Muscle layer of colon (tissue), 2 donors: Measurements from ENCODE around the gene GPR152.

Source experiments
- H3K27ac ChIP-seq: one replicate; pipeline ENCODE4 v1.7.0; 2013; ENCODE audit warnings: low read depth, mild to moderate bottlenecking, low read length, moderate library complexity
- H3K27me3 ChIP-seq, 2 donors: one replicate each; pipeline ENCODE4 v1.7.0; 2013; ENCODE audit warnings: low read length in 2 of 2, mild to moderate bottlenecking in 2 of 2; ENCODE audit not compliant: insufficient read depth in 2 of 2, control insufficient read depth in 1 of 2
- H3K36me3 ChIP-seq: one replicate; pipeline ENCODE4 v1.7.0; 2013; ENCODE audit warnings: mild to moderate bottlenecking, low read length; ENCODE audit not compliant: insufficient read depth
- H3K4me1 ChIP-seq: one replicate; pipeline ENCODE4 v1.7.0; 2013; ENCODE audit warnings: mild to moderate bottlenecking, low read length; ENCODE audit not compliant: insufficient read depth
- H3K4me3 ChIP-seq, 2 donors: one replicate each; pipeline ENCODE4 v1.7.0; 2013; ENCODE audit warnings: low read length in 2 of 2, low read depth in 1 of 2, mild to moderate bottlenecking in 1 of 2, moderate library complexity in 1 of 2
- H3K9ac ChIP-seq: one replicate; pipeline ENCODE4 v1.7.0; 2013; ENCODE audit warnings: low read length
- H3K9me3 ChIP-seq: one replicate; pipeline ENCODE4 v1.7.0; 2013; ENCODE audit warnings: mild to moderate bottlenecking, low read length
- donor health status: abdominal sarcoma.
- donor health status: Adenocarcinoma of cecum.

Gene GPR152

GRCh38 chr11:67457453-67457852, 4.9 kb upstream of the GPR152 start:
- Histone ChIP-seq H3K9me3 (no peaks in the 10 kb centered on the region), H3K27ac (no peak overlapping the region), H3K36me3 (no peaks in the 10 kb centered on the region), H3K4me1 (no peaks in the 10 kb centered on the region), H3K4me3 (no peak overlapping the region), H3K27me3 (no peaks in the 10 kb centered on the region), H3K9ac (no peak overlapping the region)

- Histone ChIP-seq H3K9me3 (no peaks in the 10 kb centered on the region), H3K27me3 (no peaks in the 10 kb centered on the region), H3K36me3 (no peaks in the 10 kb centered on the region), H3K4me1 (no peaks in the 10 kb centered on the region), H3K9ac (no peak overlapping the region), H3K4me3 (no peak overlapping the region), H3K27ac (no peak overlapping the region)
These were observed 3.7 kb upstream of the GPR152 start for GRCh38 chr11:67456068-67456705.

GRCh38 chr11:67455054-67455453, 2.5 kb upstream of the GPR152 start, which contains the start of gene CABP4:
Gene CABP4 (plus strand): TSS chr11:67455354. CDS start chr11:67455424, 70 bp downstream.
- Histone ChIP-seq H3K36me3 (no peaks in the 10 kb centered on the region), H3K4me3 (no peak within 1 kb of the TSS), H3K9ac (no peak within 1 kb of the TSS), H3K4me1 (no peaks in the 10 kb centered on the region), H3K27ac (no peak within 1 kb of the TSS), H3K9me3 (no peaks in the 10 kb centered on the region), H3K27me3 (no peaks in the 10 kb centered on the region)

- no peak overlapping the region for H3K4me3 ChIP-seq
- no peaks in the 10 kb centered on the region for H3K36me3 ChIP-seq
- no peak overlapping the region for H3K27ac ChIP-seq
- no peak overlapping the region for H3K9ac ChIP-seq
- no peaks in the 10 kb centered on the region for H3K4me1 ChIP-seq
- H3K9me3 ChIP-seq, result no peaks in the 10 kb centered on the region
- H3K27me3 ChIP-seq, result no peaks in the 10 kb centered on the region
These were observed 1.5 kb upstream of the GPR152 start for GRCh38 chr11:67453816-67454732.

- Histone ChIP-seq H3K9me3 (no peaks in the 10 kb centered on the region), H3K4me1 (no peaks in the 10 kb centered on the region), H3K27ac (no peak overlapping the region), H3K36me3 (no peaks in the 10 kb centered on the region), H3K4me3 (no peak overlapping the region), H3K27me3 (no peaks in the 10 kb centered on the region), H3K9ac (no peak overlapping the region)
These were observed 912 bp downstream of the GPR152 start for GRCh38 chr11:67451658-67451976.

- Histone ChIP-seq H3K4me3 (no peak overlapping the region), H3K9me3 (no peaks in the 10 kb centered on the region), H3K27me3 (no peaks in the 10 kb centered on the region), H3K4me1 (no peaks in the 10 kb centered on the region), H3K27ac (no peak overlapping the region), H3K36me3 (no peaks in the 10 kb centered on the region), H3K9ac (no peak overlapping the region)
These were observed 1.5 kb downstream of the GPR152 start for GRCh38 chr11:67450796-67451657.

- H3K9ac ChIP-seq, result no peak overlapping the region
- H3K4me3 ChIP-seq, result no peak overlapping the region
- H3K4me1 ChIP-seq, result peaks cover 4% of the 10 kb centered on the region
- H3K9me3 ChIP-seq, result no peaks in the 10 kb centered on the region
- H3K27me3 ChIP-seq, result no peaks in the 10 kb centered on the region
- no peaks in the 10 kb centered on the region for H3K36me3 ChIP-seq
- no peak overlapping the region for H3K27ac ChIP-seq
These were observed 3.2 kb downstream of the GPR152 start for GRCh38 chr11:67449116-67449844.

GRCh38 chr11:67448220-67448609, 4.3 kb downstream of the GPR152 start:
- Histone ChIP-seq H3K27me3 (no peaks in the 10 kb centered on the region), H3K27ac (no peak overlapping the region), H3K4me3 (no peak overlapping the region), H3K36me3 (no peaks in the 10 kb centered on the region), H3K9ac (no peak overlapping the region), H3K9me3 (no peaks in the 10 kb centered on the region), H3K4me1 (peaks cover 5% of the 10 kb centered on the region)

GRCh38 chr11:67445515-67445914, 7.0 kb downstream of the GPR152 start:
- Histone ChIP-seq H3K27me3 (no peaks in the 10 kb centered on the region), H3K4me3 (no peak overlapping the region), H3K9me3 (no peaks in the 10 kb centered on the region), H3K27ac (no peak overlapping the region), H3K36me3 (peaks cover 10% of the 10 kb centered on the region), H3K9ac (no peak overlapping the region), H3K4me1 (peaks cover 16% of the 10 kb centered on the region)

- Histone ChIP-seq H3K4me1 (peaks cover 20% of the 10 kb centered on the region), H3K9me3 (no peaks in the 10 kb centered on the region), H3K27ac (peak overlapping the region; percentile 84), H3K9ac (peak overlapping the region; percentile 58), H3K4me3 (peak overlapping the region; percentile 62 to 72), H3K27me3 (no peaks in the 10 kb centered on the region), H3K36me3 (peaks cover 10% of the 10 kb centered on the region)
These were observed 9.8 kb downstream of the GPR152 start for GRCh38 chr11:67442504-67443404.
